ENCODE measurements around the gene ZBTB33.

DNA sequence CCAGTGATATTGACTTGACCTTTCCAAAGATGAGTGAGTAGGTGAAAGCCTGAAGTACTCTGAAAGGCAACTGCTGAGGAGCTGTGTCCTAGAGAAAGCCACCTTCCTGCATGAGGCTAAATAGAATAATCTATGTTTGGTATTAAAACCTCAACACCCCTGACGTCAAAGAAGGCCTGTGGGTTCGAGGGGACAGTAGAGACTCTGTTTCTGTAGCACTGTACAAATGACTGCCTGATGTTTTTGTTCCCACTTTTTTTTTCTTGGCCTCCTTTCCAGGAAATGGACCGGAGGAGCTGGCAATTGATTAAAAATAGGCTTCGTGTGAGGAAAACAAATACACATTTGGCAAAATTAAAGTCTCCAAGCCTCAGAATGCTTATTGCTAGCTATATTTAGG is 31.1 kb downstream of the ZBTB33 start:
- TF ChIP-seq, protein P1, sequence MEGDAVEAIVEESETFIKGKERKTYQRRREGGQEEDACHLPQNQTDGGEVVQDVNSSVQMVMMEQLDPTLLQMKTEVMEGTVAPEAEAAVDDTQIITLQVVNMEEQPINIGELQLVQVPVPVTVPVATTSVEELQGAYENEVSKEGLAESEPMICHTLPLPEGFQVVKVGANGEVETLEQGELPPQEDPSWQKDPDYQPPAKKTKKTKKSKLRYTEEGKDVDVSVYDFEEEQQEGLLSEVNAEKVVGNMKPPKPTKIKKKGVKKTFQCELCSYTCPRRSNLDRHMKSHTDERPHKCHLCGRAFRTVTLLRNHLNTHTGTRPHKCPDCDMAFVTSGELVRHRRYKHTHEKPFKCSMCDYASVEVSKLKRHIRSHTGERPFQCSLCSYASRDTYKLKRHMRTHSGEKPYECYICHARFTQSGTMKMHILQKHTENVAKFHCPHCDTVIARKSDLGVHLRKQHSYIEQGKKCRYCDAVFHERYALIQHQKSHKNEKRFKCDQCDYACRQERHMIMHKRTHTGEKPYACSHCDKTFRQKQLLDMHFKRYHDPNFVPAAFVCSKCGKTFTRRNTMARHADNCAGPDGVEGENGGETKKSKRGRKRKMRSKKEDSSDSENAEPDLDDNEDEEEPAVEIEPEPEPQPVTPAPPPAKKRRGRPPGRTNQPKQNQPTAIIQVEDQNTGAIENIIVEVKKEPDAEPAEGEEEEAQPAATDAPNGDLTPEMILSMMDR (conservative IDR thresholded peaks at IDR 0.05): no peak
- no peak for TF ChIP-seq EZH2 (IDR thresholded peaks at IDR 0.05; ENCODE audit: low read depth)
